Fibroblast of skin of left biceps (primary cell): ENCODE results near the gene CEP63.
"Not testable (repeated sequence)": the region's sequence is repeated elsewhere in the genome, so short reads cannot be mapped to it uniquely, and the experiment has no call there.

Experiments
- DNase-seq, 2 experiments: peaks; one replicate each; pipeline ENCODE4 v3.0.0-alpha.2; 2013; ENCODE audit warnings: low read depth in 2 of 2

Gene CEP63

GRCh38 chr3:134516905-134517304, 31.0 kb downstream of the CEP63 start:
- DNase-seq: no peak

GRCh38 chr3:134517791-134518190, 31.9 kb downstream of the CEP63 start:
- DNase-seq: no peak

GRCh38 chr3:134522541-134522940, 36.7 kb downstream of the CEP63 start:
- no peak for DNase-seq

GRCh38 chr3:134525293-134525692, 39.4 kb downstream of the CEP63 start:
- no peak for DNase-seq

- DNase-seq: no peak
Measured at GRCh38 chr3:134526319-134526718, 40.5 kb downstream of the CEP63 start.

- no peak for DNase-seq
Measured at GRCh38 chr3:134527037-134527436, 41.2 kb downstream of the CEP63 start.

GRCh38 chr3:134527538-134528186, 41.8 kb downstream of the CEP63 start:
- DNase-seq: no peak

- DNase-seq: no peak
Measured at GRCh38 chr3:134533493-134533892, 47.6 kb downstream of the CEP63 start.

GRCh38 chr3:134535186-134535970, 49.5 kb downstream of the CEP63 start:
- DNase-seq: no peak

- DNase-seq: no peak
Measured at GRCh38 chr3:134536781-134537180, 50.9 kb downstream of the CEP63 start.

GRCh38 chr3:134542287-134542958, 56.6 kb downstream of the CEP63 start:
- DNase-seq: no peak

- no peak for DNase-seq
Measured at GRCh38 chr3:134543113-134543512, 57.3 kb downstream of the CEP63 start.

- DNase-seq: no peak
Measured at GRCh38 chr3:134544316-134544715, 58.5 kb downstream of the CEP63 start.

- DNase-seq: not testable (repeated sequence)
Measured at GRCh38 chr3:134544783-134545182, 58.9 kb downstream of the CEP63 start.

- DNase-seq: no peak
Measured at GRCh38 chr3:134545818-134546217, 60.0 kb downstream of the CEP63 start.

GRCh38 chr3:134552784-134553183, 66.9 kb downstream of the CEP63 start:
- no peak for DNase-seq

- DNase-seq: no peak
Measured at GRCh38 chr3:134559591-134559990, 73.7 kb downstream of the CEP63 start.

- DNase-seq: no peak
Measured at GRCh38 chr3:134562055-134562454, 76.2 kb downstream of the CEP63 start.

- no peak for DNase-seq
Measured at GRCh38 chr3:134563601-134564000, 77.7 kb downstream of the CEP63 start.

- no peak for DNase-seq
Measured at GRCh38 chr3:134564991-134565390, 79.1 kb downstream of the CEP63 start.

GRCh38 chr3:134567605-134568004, 81.7 kb downstream of the CEP63 start:
- no peak for DNase-seq

- DNase-seq: no peak
Measured at GRCh38 chr3:134568790-134569189, 82.9 kb downstream of the CEP63 start.

GRCh38 chr3:134569899-134570298, 84.0 kb downstream of the CEP63 start:
- DNase-seq: not testable (repeated sequence)
